NK-92 treated with Interleukin-12 subunit alpha and Interleukin-12 subunit beta, amount 100 ng/mL, for 24 hours (cell line): ENCODE data around the gene SH3RF2.
"Not testable (repeated sequence)": the region's sequence is repeated elsewhere in the genome, so short reads cannot be mapped to it uniquely, and the experiment has no call there.

Source experiments
- DNase-seq: peaks from one replicate; lab custom pipeline; 2025; lab: John Stamatoyannopoulos, UW

The SH3RF2 gene, protein sequence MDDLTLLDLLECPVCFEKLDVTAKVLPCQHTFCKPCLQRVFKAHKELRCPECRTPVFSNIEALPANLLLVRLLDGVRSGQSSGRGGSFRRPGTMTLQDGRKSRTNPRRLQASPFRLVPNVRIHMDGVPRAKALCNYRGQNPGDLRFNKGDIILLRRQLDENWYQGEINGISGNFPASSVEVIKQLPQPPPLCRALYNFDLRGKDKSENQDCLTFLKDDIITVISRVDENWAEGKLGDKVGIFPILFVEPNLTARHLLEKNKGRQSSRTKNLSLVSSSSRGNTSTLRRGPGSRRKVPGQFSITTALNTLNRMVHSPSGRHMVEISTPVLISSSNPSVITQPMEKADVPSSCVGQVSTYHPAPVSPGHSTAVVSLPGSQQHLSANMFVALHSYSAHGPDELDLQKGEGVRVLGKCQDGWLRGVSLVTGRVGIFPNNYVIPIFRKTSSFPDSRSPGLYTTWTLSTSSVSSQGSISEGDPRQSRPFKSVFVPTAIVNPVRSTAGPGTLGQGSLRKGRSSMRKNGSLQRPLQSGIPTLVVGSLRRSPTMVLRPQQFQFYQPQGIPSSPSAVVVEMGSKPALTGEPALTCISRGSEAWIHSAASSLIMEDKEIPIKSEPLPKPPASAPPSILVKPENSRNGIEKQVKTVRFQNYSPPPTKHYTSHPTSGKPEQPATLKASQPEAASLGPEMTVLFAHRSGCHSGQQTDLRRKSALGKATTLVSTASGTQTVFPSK

GRCh38 chr5:145936401-145937131, at the start of gene SH3RF2:
Gene SH3RF2, plus strand, starts transcription at chr5:145936578. Its CDS starts 1,351 bp downstream, at chr5:145937929.
- no peak for DNase-seq

- DNase-seq: no peak
These were observed 49.2 kb upstream of the SH3RF2 start for GRCh38 chr5:145887217-145887616.

DNA sequence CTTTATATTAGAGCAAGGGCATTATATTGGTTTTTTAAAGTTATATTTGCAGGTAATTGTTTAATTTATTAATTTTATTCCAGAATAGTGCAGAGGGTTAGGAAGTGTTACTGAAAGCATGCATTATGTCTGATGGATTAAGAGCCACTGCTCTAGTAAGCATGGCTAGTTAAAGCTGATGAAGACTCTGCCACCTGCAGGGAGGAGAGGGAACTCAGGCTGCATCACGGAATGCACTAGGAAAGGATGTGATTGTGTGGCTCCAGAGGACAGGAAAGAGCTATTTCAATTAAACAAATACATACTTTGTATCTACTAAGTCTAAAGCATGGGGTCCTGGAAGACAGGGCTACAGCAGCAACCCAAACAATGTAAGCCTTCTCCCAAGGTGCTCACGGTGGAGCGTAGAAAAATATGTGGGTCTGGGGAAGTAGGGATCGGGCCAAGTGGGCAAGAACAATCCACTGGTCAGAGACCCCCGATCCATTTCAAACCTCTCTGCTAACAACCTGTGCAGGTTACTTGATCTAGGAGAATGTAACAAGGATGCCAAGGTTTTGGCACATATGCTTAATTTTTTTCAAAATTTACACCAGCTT, 48.3 kb upstream of the SH3RF2 start:
- DNase-seq: no peak

- no peak for DNase-seq
These were observed 46.8 kb upstream of the SH3RF2 start for GRCh38 chr5:145889611-145890010.

GRCh38 chr5:145891378-145891777, 45.0 kb upstream of the SH3RF2 start:
- DNase-seq: not testable (repeated sequence)

GRCh38 chr5:145898171-145898570, 38.2 kb upstream of the SH3RF2 start:
- DNase-seq: no peak

GRCh38 chr5:145902421-145902820, 34.0 kb upstream of the SH3RF2 start:
- no peak for DNase-seq

DNA sequence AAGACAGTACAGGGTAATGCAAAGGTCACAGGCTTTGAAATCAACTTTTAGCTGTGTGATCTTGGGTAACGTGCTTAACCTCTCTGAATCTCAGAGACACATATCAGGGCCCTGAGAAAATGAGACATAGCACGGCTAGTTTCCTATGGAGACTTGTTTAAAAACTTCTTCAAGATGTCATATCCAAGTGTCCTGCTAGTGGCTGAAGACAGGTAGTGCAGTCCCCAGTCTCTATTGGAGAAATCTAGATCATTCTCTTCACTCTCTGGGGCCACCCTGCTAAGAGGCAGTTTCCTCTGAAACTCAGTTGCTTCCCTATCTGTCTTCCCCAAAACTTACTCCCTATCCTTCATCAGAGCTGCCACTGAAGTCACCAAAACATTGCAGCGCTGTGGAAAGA, 33.3 kb upstream of the SH3RF2 start:
- no peak for DNase-seq

- no peak for DNase-seq
These were observed 32.5 kb upstream of the SH3RF2 start for GRCh38 chr5:145903867-145904266.

DNA sequence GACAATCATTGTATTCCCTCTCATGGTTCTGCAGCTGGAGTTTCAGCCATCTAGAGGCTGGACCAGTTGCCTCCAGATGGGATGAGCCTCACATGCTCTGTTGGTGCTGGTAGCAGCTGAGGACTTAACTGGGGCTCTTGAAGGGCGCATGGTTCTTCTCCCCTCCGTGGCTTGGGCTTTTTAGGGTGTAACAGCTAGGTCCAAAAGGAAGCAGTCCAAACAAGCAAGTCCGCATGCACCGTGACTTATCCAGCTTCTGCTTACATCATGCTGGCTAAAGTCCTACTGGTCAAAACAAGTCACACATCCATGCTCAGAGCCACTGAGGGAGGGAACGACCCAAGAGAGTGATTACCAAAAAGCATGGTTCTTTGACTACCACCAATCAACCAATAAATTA, 31.6 kb upstream of the SH3RF2 start:
- DNase-seq: no peak

GRCh38 chr5:145906401-145906800, 30.0 kb upstream of the SH3RF2 start:
- no peak for DNase-seq

DNA sequence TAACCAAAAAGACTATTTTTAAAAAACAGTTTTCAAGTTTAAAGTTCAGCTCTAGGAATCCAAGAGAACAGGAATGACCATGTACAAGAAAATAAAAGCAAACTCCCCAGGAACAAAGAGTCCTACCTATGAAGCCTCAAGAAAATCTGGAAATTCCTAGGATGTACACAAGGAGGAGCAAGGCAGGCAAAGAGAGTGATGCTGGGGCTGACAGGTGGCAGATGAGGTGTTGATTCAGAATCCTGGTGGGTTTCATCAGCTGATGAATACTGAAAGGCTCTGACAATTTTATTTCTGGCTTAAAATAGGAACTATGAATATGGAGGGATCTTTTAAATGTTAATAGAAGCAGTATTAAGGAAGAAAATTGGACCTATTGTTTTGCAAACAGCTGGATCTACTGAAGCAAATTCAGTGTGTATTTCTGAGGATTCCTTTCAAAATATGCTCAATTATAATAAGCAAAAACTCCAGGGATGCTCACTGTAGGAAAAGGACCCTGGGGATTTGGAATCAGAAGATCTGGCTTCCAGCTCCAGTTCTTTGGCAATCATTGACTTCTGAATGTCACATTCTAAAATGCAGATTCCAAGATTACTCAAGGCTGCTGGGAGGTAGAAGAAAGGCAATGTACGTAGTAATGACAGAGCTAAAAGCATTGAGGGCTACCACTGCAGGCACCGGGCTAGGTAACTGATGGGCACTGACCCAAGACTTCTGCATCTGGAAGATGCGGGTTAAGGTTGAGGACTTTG, 28.0 kb upstream of the SH3RF2 start:
- no peak for DNase-seq

DNA sequence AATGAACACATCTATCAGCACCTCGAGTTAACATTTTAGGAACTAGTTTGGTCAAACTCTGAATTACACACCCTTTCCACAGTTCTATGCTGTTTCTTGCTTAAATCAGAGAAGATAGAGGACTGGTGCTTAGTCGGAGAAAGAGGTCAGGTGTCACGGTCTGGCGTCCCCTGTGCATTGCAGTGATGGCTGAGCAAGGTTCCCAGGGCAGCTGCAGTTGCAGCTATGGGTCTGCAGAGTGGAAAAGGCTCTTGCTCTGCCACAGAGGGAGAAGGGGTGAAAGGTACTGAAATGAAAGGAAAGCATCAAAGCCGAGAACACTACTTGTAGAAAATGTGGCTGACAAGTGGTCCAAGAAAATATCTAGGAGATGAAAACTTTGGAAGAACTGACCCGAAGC, 25.2 kb upstream of the SH3RF2 start:
- DNase-seq: no peak

DNA sequence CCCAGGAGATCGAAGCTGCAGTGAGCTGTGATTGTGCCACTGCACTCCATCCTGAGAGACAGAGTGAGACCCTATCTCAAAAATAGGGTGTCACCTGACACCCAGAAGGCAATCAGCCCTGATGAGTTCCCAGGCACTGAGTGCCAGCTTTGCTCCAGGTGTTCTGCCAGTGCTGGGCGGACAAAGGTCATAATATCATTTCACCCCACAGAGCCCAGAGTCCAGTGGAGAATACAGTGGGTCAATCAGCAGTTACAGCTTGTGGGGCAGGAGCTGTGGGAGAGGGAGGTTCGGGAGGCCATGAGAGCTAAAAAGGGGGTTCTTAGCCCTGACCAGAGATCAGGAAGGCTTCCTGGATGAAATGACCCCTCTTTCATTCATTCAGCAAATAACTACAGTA, 24.4 kb upstream of the SH3RF2 start:
- DNase-seq: no peak

DNA sequence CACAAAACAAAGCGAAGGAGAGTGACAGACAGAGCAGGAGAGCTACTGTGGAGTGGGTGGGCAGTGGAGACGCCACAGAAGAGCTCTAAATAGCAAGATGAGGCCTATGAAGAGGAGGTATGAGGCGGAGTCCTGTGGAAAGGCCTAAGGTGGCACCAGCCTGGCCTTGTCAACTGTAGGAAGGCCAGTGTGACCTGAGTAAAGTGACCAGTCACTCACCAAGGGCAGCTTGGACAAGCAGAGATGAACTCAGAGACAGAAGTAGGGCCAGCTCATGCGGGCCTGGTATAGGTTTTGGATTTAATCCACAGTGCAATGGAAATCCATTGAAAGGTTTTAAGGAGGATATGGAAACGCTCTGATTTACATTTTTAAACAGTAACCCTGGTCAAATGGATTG, 23.8 kb upstream of the SH3RF2 start:
- no peak for DNase-seq

GRCh38 chr5:145913701-145914100, 22.7 kb upstream of the SH3RF2 start:
- no peak for DNase-seq

- DNase-seq: no peak
These were observed 20.3 kb upstream of the SH3RF2 start for GRCh38 chr5:145915970-145916638.

DNA sequence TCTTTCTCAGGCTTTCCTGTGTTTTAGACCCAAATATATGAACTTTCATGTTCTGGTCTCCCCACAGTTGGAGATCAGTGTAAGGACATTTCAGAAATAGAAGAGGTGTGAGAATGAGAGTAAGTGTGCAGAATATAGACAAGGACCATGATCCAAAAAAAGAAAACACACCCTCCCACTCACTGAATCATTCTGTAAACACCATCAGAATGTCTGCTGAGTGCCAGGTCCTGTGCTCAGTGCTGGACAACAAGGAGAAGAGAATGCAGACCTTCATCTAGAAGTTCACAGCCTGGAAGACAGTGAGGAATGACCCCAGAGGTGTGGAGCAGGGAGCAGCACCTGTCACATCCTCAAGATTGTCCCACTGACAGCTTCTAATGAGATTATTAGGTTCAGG, 19.1 kb upstream of the SH3RF2 start:
- no peak for DNase-seq

DNA sequence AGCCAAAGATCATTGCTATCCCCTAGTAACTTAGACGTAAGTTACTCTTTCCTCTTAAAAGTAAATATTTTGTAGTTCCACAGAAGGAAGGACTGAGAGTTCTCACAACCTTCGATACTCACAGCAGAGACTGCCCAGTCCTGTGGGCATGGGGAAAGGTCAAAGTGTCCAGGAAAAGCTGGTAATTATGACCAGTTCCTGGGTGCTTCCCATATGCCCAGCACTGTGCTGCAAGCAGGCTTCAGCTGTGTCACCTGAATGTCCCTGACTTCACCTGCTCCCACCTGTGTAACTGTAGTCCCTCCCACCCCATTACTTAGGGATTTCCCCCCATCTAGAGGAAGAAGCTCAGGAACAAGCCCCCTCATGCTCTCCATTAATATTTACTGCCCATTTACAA, 18.0 kb upstream of the SH3RF2 start:
- no peak for DNase-seq

GRCh38 chr5:145919413-145919812, 17.0 kb upstream of the SH3RF2 start:
- DNase-seq: no peak
